GM23338 (cell line): Measurements from ENCODE around the gene RIOK1. TPM values are rescaled to one million over a fixed set of nuclear protein-coding genes. Genes with fewer than 3 reads are reported as not detected.

Experiments used
- CREB1 ChIP-seq: fragments of 250-450 bp; sonication (Bioruptor Pico); IDR thresholded peaks from 2 replicates; pipeline ENCODE4 v1.5.0; 2020; ENCODE audit warnings: low read depth, mild to moderate bottlenecking, moderate library complexity
- CTCF ChIP-seq, 2 experiments: fragments of 200-600 bp in 1 of 2; sonication (generic) in 1 of 2; conservative IDR thresholded peaks; 2 replicates each; pipeline versions ENCODE4 v1.5.1 to v1.6.1; 2016 to 2017; ENCODE audit warnings: antibody characterized with exemption in 2 of 2, low read depth in 2 of 2, mild to moderate bottlenecking in 2 of 2, moderate library complexity in 1 of 2
- EZH2 ChIP-seq: fragments of 200-600 bp; sonication (generic); IDR thresholded peaks from one replicate; pipeline ENCODE4 v1.8.0; 2017; ENCODE audit warnings: antibody characterized with exemption, mild to moderate bottlenecking, low read depth; ENCODE audit not compliant: unreplicated experiment
- EZH2phosphoT487 ChIP-seq: fragments of 200-600 bp; sonication (generic); IDR thresholded peaks from one replicate; pipeline ENCODE4 v1.8.1; 2018; ENCODE audit warnings: antibody characterized with exemption; ENCODE audit not compliant: unreplicated experiment
- POLR2AphosphoS5 ChIP-seq: IDR thresholded peaks from 2 replicates; pipeline ENCODE4 v1.6.1; 2016; ENCODE audit warnings: antibody characterized with exemption, low read depth
- STAT1 ChIP-seq: IDR thresholded peaks from one replicate; pipeline ENCODE4 v1.6.1; 2016; ENCODE audit warnings: antibody characterized with exemption; ENCODE audit not compliant: unreplicated experiment
- ZNF114 ChIP-seq: fragments of 250-450 bp; sonication (Bioruptor Pico); IDR thresholded peaks from 2 replicates; pipeline ENCODE4 v1.5.0; 2020; ENCODE audit warnings: mild to moderate bottlenecking, moderate library complexity
- ZNF331 ChIP-seq: fragments of 250-450 bp; sonication (Bioruptor Pico); IDR thresholded peaks from 2 replicates; pipeline ENCODE4 v1.5.0; 2020; ENCODE audit warnings: low read depth, mild to moderate bottlenecking, moderate library complexity
- polyA plus RNA-seq: library from polyadenylated mRNA; unstranded; fragments of >200 nt; fragmentation: Nextera tagmentation; extraction: Ambion mirVana; gene quantifications from 2 replicates; pipeline ENCODE4 v1.2.1, GENCODE V29; 2016
- total RNA-seq: library from RNA; depleted of rRNA; stranded (reverse); fragments of >200 nt; shearing (Covaris generic); gene quantifications from 2 replicates; pipeline ENCODE4 v1.2.3, GENCODE V29; 2014
- TF ChIP-seq, protein P1 (sequence below): fragments of 250-450 bp; sonication (Bioruptor Pico); IDR thresholded peaks from 2 replicates; pipeline ENCODE4 v1.5.0; 2020; ENCODE audit warnings: mild to moderate bottlenecking, moderate library complexity
- TF ChIP-seq, protein P2 (sequence below): IDR thresholded peaks from one replicate; pipeline ENCODE4 v1.6.1; 2018; ENCODE audit warnings: antibody characterized with exemption; ENCODE audit not compliant: unreplicated experiment

Gene RIOK1
- total and polyA plus RNA-seq, 2 experiments from 2014 or later = 15.5 to 34.3 TPM

DNA sequence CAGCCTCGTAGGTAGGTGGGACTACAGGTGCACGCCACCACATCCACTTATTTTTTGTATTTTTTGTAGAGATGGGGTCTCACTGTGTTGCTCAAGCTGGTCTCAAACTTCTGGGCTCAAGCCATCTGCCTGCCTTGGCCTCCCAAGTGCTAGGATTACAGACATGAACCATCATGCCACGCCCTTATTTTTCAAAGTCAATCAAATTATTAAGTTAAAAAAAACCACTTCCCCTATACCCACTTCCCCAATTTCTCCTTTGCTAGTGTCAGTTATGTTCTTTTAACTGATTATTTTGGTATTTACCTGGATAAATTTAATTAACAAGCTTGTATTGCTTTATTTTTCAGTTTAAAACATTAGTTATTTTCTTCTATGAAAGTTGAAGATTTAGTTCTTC, 49.6 kb downstream of the RIOK1 start (continued):
- TF ChIP-seq, protein P1, sequence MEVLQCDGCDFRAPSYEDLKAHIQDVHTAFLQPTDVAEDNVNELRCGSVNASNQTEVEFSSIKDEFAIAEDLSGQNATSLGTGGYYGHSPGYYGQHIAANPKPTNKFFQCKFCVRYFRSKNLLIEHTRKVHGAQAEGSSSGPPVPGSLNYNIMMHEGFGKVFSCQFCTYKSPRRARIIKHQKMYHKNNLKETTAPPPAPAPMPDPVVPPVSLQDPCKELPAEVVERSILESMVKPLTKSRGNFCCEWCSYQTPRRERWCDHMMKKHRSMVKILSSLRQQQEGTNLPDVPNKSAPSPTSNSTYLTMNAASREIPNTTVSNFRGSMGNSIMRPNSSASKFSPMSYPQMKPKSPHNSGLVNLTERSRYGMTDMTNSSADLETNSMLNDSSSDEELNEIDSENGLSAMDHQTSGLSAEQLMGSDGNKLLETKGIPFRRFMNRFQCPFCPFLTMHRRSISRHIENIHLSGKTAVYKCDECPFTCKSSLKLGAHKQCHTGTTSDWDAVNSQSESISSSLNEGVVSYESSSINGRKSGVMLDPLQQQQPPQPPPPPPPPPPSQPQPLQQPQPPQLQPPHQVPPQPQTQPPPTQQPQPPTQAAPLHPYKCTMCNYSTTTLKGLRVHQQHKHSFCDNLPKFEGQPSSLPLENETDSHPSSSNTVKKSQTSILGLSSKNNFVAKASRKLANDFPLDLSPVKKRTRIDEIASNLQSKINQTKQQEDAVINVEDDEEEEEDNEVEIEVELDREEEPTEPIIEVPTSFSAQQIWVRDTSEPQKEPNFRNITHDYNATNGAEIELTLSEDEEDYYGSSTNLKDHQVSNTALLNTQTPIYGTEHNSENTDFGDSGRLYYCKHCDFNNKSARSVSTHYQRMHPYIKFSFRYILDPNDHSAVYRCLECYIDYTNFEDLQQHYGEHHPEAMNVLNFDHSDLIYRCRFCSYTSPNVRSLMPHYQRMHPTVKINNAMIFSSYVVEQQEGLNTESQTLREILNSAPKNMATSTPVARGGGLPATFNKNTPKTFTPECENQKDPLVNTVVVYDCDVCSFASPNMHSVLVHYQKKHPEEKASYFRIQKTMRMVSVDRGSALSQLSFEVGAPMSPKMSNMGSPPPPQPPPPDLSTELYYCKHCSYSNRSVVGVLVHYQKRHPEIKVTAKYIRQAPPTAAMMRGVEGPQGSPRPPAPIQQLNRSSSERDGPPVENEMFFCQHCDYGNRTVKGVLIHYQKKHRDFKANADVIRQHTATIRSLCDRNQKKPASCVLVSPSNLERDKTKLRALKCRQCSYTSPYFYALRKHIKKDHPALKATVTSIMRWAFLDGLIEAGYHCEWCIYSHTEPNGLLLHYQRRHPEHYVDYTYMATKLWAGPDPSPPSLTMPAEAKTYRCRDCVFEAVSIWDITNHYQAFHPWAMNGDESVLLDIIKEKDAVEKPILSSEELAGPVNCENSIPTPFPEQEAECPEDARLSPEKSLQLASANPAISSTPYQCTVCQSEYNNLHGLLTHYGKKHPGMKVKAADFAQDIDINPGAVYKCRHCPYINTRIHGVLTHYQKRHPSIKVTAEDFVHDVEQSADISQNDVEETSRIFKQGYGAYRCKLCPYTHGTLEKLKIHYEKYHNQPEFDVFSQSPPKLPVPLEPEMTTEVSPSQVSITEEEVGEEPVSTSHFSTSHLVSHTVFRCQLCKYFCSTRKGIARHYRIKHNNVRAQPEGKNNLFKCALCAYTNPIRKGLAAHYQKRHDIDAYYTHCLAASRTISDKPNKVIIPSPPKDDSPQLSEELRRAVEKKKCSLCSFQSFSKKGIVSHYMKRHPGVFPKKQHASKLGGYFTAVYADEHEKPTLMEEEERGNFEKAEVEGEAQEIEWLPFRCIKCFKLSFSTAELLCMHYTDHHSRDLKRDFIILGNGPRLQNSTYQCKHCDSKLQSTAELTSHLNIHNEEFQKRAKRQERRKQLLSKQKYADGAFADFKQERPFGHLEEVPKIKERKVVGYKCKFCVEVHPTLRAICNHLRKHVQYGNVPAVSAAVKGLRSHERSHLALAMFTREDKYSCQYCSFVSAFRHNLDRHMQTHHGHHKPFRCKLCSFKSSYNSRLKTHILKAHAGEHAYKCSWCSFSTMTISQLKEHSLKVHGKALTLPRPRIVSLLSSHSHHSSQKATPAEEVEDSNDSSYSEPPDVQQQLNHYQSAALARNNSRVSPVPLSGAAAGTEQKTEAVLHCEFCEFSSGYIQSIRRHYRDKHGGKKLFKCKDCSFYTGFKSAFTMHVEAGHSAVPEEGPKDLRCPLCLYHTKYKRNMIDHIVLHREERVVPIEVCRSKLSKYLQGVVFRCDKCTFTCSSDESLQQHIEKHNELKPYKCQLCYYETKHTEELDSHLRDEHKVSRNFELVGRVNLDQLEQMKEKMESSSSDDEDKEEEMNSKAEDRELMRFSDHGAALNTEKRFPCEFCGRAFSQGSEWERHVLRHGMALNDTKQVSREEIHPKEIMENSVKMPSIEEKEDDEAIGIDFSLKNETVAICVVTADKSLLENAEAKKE (CRISPR knock-in tag) = no peak
- TF ChIP-seq ZNF331 (CRISPR knock-in tag) (no peak), STAT1 (no peak), CTCF (conservative IDR thresholded peaks at IDR 0.05; ENCODE audit: low read depth in 2 of 2) (no peak), POLR2AphosphoS5 (no peak), CREB1 (CRISPR knock-in tag) (no peak), ZNF114 (CRISPR knock-in tag) (no peak), EZH2phosphoT487 (no peak), EZH2 (no peak)
- TF ChIP-seq, protein P2, sequence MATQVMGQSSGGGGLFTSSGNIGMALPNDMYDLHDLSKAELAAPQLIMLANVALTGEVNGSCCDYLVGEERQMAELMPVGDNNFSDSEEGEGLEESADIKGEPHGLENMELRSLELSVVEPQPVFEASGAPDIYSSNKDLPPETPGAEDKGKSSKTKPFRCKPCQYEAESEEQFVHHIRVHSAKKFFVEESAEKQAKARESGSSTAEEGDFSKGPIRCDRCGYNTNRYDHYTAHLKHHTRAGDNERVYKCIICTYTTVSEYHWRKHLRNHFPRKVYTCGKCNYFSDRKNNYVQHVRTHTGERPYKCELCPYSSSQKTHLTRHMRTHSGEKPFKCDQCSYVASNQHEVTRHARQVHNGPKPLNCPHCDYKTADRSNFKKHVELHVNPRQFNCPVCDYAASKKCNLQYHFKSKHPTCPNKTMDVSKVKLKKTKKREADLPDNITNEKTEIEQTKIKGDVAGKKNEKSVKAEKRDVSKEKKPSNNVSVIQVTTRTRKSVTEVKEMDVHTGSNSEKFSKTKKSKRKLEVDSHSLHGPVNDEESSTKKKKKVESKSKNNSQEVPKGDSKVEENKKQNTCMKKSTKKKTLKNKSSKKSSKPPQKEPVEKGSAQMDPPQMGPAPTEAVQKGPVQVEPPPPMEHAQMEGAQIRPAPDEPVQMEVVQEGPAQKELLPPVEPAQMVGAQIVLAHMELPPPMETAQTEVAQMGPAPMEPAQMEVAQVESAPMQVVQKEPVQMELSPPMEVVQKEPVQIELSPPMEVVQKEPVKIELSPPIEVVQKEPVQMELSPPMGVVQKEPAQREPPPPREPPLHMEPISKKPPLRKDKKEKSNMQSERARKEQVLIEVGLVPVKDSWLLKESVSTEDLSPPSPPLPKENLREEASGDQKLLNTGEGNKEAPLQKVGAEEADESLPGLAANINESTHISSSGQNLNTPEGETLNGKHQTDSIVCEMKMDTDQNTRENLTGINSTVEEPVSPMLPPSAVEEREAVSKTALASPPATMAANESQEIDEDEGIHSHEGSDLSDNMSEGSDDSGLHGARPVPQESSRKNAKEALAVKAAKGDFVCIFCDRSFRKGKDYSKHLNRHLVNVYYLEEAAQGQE = no peak
